Liver (tissue), 9 donors: Measurements from ENCODE around the gene OTUD3. TPM values are rescaled to one million over a fixed set of nuclear protein-coding genes. Genes with fewer than 3 reads are reported as not detected.

Experiments
- DNase-seq: peaks from one replicate; pipeline ENCODE4 v3.0.0-alpha.2; 2017; ENCODE audit warnings: low spot score
- H3K27ac ChIP-seq, 2 donors: one replicate each; pipeline ENCODE4 v1.7.0; 2013; ENCODE audit warnings: inconsistent platforms in 2 of 2, low read length in 2 of 2, control low read depth in 1 of 2, low read depth in 1 of 2, mild to moderate bottlenecking in 1 of 2
- H3K27me3 ChIP-seq, 4 donors: one replicate each; pipeline versions ENCODE4 v1.6.1 to v1.7.0; 2013; ENCODE audit warnings: low read length in 3 of 4, inconsistent platforms in 1 of 4, mild to moderate bottlenecking in 1 of 4, moderate library complexity in 1 of 4; ENCODE audit not compliant: control insufficient read depth in 4 of 4, insufficient read depth in 4 of 4
- H3K36me3 ChIP-seq, 4 donors: one replicate each; pipeline versions ENCODE4 v1.6.1 to v1.7.0; 2013; ENCODE audit warnings: low read length in 3 of 4, mild to moderate bottlenecking in 3 of 4, low read depth in 1 of 4, moderate library complexity in 1 of 4; ENCODE audit not compliant: control insufficient read depth in 4 of 4, insufficient read depth in 3 of 4
- H3K4me1 ChIP-seq, 4 donors: one replicate each; pipeline versions ENCODE4 v1.6.1 to v1.7.0; 2013; ENCODE audit warnings: low read length in 3 of 4, mild to moderate bottlenecking in 3 of 4, moderate library complexity in 1 of 4; ENCODE audit not compliant: control insufficient read depth in 4 of 4, insufficient read depth in 4 of 4
- H3K4me3 ChIP-seq, 3 donors: one replicate each; pipeline versions ENCODE4 v1.6.1 to v1.7.0; 2013; ENCODE audit warnings: low read length in 3 of 3, control low read depth in 1 of 3, low read depth in 1 of 3, mild to moderate bottlenecking in 1 of 3
- H3K9ac ChIP-seq, 2 donors: one replicate each; pipeline ENCODE4 v1.7.0; 2013; ENCODE audit warnings: low read length in 2 of 2, mild to moderate bottlenecking in 2 of 2, moderate library complexity in 2 of 2, control low read depth in 1 of 2, low read depth in 1 of 2
- H3K9me3 ChIP-seq, 4 donors: one replicate each; pipeline versions ENCODE4 v1.6.1 to v1.7.0; 2013; ENCODE audit warnings: low read length in 3 of 4; ENCODE audit not compliant: control insufficient read depth in 4 of 4
- EGR1 ChIP-seq, 2 donors: IDR thresholded peaks; 2 replicates each; pipeline ENCODE4 v1.6.1; 2016 to 2018; ENCODE audit warnings: antibody characterized with exemption in 2 of 2, low read depth in 2 of 2
- FOXA1 ChIP-seq: IDR thresholded peaks from 2 replicates; pipeline ENCODE4 v1.6.1; 2016; ENCODE audit warnings: antibody characterized with exemption
- GABPA ChIP-seq, 2 donors: IDR thresholded peaks in 1 of 2; conservative IDR thresholded peaks in 1 of 2; 2 replicates each; pipeline ENCODE4 v1.6.1; 2016; ENCODE audit warnings: antibody characterized with exemption in 2 of 2, mild to moderate bottlenecking in 1 of 2, moderate library complexity in 1 of 2
- HNF4G ChIP-seq: IDR thresholded peaks from 2 replicates; pipeline ENCODE4 v1.6.1; 2016; ENCODE audit warnings: antibody characterized with exemption
- JUND ChIP-seq, 2 donors: IDR thresholded peaks; 2 replicates each; pipeline ENCODE4 v1.6.1; 2016; ENCODE audit warnings: antibody characterized with exemption in 2 of 2
- MAX ChIP-seq: IDR thresholded peaks from 2 replicates; pipeline ENCODE4 v1.6.1; 2016; ENCODE audit warnings: antibody characterized with exemption
- NR2F2 ChIP-seq: IDR thresholded peaks from 2 replicates; pipeline ENCODE4 v1.6.1; 2016; ENCODE audit warnings: antibody characterized with exemption
- SP1 ChIP-seq: IDR thresholded peaks from 2 replicates; pipeline ENCODE4 v1.6.1; 2018; ENCODE audit warnings: antibody characterized with exemption, mild to moderate bottlenecking
- TAF1 ChIP-seq: conservative IDR thresholded peaks from 2 replicates; pipeline ENCODE4 v1.6.1; 2016; ENCODE audit warnings: antibody characterized with exemption, mild to moderate bottlenecking
- WGBS: extraction: QIAGEN DNeasy Blood & Tissue Kit; methylation state at CpG from one replicate; pipeline ENCODE4 v1.1.7; 2013; 5-methylcytosine and 5-hydroxymethylcytosine counted together
- polyA plus RNA-seq, 2 donors: library from polyadenylated mRNA; stranded (reverse) in 1 of 2; unstranded in 1 of 2; fragments of 200-250 nt in 1 of 2; fragments of >200 nt in 1 of 2; fragmentation: Nextera tagmentation in 1 of 2; extraction: Ambion mirVana in 1 of 2; gene quantifications; one replicate each; pipeline versions ENCODE4 v1.2.1 to v1.2.3, GENCODE V29; 2013 to 2015
- total RNA-seq, 2 donors: library from RNA; depleted of rRNA; stranded (reverse); fragments of >200 nt; gene quantifications; one replicate each; pipeline ENCODE4 v1.2.3, GENCODE V29; 2014
- TF ChIP-seq, protein P1 (sequence below): IDR thresholded peaks from 2 replicates; pipeline ENCODE4 v1.6.1; 2016; ENCODE audit warnings: antibody characterized with exemption
- TF ChIP-seq, protein P2 (sequence below): IDR thresholded peaks from 2 replicates; pipeline ENCODE4 v1.6.1; 2016; ENCODE audit warnings: antibody characterized with exemption, mild to moderate bottlenecking
- donor health status: healthy.
- donor health status: healthy.
- donor health status: healthy.
- donor health status: healthy.
- donor health status: healthy.

OTUD3 gene
- total and polyA plus RNA-seq, 4 donors: 0.36 to 4.0 (median 2.1) TPM

- H3K9me3 ChIP-seq: no peaks in the 10 kb centered on the region
- DNase-seq: no peak
- H3K4me1 ChIP-seq: no peaks in the 10 kb centered on the region
- H3K36me3 ChIP-seq: no peaks in the 10 kb centered on the region
- no peak overlapping the region for H3K9ac ChIP-seq
- 77% methylated on average over 13 of the region's 13 CpGs for WGBS
- no peaks in the 10 kb centered on the region for H3K27me3 ChIP-seq
- no peak overlapping the region for H3K4me3 ChIP-seq
- TF ChIP-seq, protein P1, sequence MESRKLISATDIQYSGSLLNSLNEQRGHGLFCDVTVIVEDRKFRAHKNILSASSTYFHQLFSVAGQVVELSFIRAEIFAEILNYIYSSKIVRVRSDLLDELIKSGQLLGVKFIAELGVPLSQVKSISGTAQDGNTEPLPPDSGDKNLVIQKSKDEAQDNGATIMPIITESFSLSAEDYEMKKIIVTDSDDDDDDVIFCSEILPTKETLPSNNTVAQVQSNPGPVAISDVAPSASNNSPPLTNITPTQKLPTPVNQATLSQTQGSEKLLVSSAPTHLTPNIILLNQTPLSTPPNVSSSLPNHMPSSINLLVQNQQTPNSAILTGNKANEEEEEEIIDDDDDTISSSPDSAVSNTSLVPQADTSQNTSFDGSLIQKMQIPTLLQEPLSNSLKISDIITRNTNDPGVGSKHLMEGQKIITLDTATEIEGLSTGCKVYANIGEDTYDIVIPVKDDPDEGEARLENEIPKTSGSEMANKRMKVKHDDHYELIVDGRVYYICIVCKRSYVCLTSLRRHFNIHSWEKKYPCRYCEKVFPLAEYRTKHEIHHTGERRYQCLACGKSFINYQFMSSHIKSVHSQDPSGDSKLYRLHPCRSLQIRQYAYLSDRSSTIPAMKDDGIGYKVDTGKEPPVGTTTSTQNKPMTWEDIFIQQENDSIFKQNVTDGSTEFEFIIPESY: no peak
- TF ChIP-seq NR2F2 (no peak), HNF4G (no peak), FOXA1 (no peak), MAX (no peak), SP1 (no peak)
- no peak overlapping the region for H3K27ac ChIP-seq
These were observed 39.1 kb downstream of the OTUD3 start for GRCh38 chr1:19921310-19921709.

- TF ChIP-seq FOXA1: no peak
- TF ChIP-seq GABPA (IDR thresholded peaks at IDR 0.05 in 1 of 2, conservative IDR thresholded peaks at IDR 0.05 in 1 of 2): no peak
- TF ChIP-seq EGR1 (IDR thresholded peaks at IDR 0.05; ENCODE audit: low read depth in 2 of 2): no peak
- TF ChIP-seq SP1: no peak
- TF ChIP-seq TAF1: no peak
- TF ChIP-seq JUND (IDR thresholded peaks at IDR 0.05): no peak
- TF ChIP-seq, protein P2, sequence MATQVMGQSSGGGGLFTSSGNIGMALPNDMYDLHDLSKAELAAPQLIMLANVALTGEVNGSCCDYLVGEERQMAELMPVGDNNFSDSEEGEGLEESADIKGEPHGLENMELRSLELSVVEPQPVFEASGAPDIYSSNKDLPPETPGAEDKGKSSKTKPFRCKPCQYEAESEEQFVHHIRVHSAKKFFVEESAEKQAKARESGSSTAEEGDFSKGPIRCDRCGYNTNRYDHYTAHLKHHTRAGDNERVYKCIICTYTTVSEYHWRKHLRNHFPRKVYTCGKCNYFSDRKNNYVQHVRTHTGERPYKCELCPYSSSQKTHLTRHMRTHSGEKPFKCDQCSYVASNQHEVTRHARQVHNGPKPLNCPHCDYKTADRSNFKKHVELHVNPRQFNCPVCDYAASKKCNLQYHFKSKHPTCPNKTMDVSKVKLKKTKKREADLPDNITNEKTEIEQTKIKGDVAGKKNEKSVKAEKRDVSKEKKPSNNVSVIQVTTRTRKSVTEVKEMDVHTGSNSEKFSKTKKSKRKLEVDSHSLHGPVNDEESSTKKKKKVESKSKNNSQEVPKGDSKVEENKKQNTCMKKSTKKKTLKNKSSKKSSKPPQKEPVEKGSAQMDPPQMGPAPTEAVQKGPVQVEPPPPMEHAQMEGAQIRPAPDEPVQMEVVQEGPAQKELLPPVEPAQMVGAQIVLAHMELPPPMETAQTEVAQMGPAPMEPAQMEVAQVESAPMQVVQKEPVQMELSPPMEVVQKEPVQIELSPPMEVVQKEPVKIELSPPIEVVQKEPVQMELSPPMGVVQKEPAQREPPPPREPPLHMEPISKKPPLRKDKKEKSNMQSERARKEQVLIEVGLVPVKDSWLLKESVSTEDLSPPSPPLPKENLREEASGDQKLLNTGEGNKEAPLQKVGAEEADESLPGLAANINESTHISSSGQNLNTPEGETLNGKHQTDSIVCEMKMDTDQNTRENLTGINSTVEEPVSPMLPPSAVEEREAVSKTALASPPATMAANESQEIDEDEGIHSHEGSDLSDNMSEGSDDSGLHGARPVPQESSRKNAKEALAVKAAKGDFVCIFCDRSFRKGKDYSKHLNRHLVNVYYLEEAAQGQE: no peak
- TF ChIP-seq NR2F2: no peak
- no peak for TF ChIP-seq MAX
- 64% methylated on average over 17 of the region's 17 CpGs for WGBS
These were observed 40.0 kb downstream of the OTUD3 start for GRCh38 chr1:19922015-19922688.

More at GRCh38 chr1:19922015-19922688, 40.0 kb downstream of the OTUD3 start:
- Histone ChIP-seq H3K9me3 (no peaks in the 10 kb centered on the region), H3K27me3 (no peaks in the 10 kb centered on the region), H3K9ac (no peak overlapping the region), H3K4me1 (no peaks in the 10 kb centered on the region), H3K36me3 (no peaks in the 10 kb centered on the region), H3K4me3 (no peak overlapping the region), H3K27ac (no peak overlapping the region)
- no peak for DNase-seq
